Sigmoid colon (tissue), 7 donors: ENCODE measurements around the gene GLRX. TPM values are rescaled to one million over a fixed set of nuclear protein-coding genes. Genes with fewer than 3 reads are reported as not detected.

Experiments used
- DNase-seq: peaks from one replicate; pipeline ENCODE4 v3.0.0-alpha.2; 2019
- H3K27ac ChIP-seq, 4 donors: fragments of 200-600 bp; sonication (generic); one replicate each; pipeline ENCODE4 v1.5.1; 2016 to 2019; ENCODE audit warnings: mild to moderate bottlenecking in 1 of 4
- H3K27me3 ChIP-seq, 3 donors: fragments of 200-600 bp; sonication (generic); one replicate each; pipeline ENCODE4 v1.5.1; 2019; ENCODE audit warnings: mild to moderate bottlenecking in 1 of 3
- H3K36me3 ChIP-seq, 4 donors: fragments of 200-600 bp; sonication (generic); one replicate each; pipeline ENCODE4 v1.5.1; 2016 to 2019
- H3K4me1 ChIP-seq, 4 donors: fragments of 200-600 bp; sonication (generic); one replicate each; pipeline ENCODE4 v1.5.1; 2017 to 2019
- H3K4me3 ChIP-seq, 4 donors: fragments of 200-600 bp; sonication (generic); one replicate each; pipeline ENCODE4 v1.5.1; 2017 to 2019; ENCODE audit warnings: mild to moderate bottlenecking in 2 of 4, moderate library complexity in 1 of 4
- H3K9me3 ChIP-seq, 4 donors: fragments of 200-600 bp in 3 of 4; sonication (generic) in 3 of 4; one replicate each; pipeline versions ENCODE4 v1.5.1 to v1.6.1; 2013 to 2019
- EP300 ChIP-seq, 4 donors: sonication (generic); formaldehyde crosslinking; IDR thresholded peaks; one replicate each; pipeline ENCODE4 v1.6.1; 2017; ENCODE audit warnings: antibody characterized with exemption in 4 of 4
- POLR2A ChIP-seq, 2 donors: fragments of 450-650 bp; IDR thresholded peaks; one replicate each; pipeline ENCODE4 v1.6.1; 2016; ENCODE audit warnings: antibody characterized with exemption in 2 of 2, mild to moderate bottlenecking in 2 of 2, moderate library complexity in 2 of 2
- POLR2AphosphoS5 ChIP-seq, 4 donors: sonication (generic); formaldehyde crosslinking; IDR thresholded peaks; one replicate each; pipeline ENCODE4 v1.6.1; 2017; ENCODE audit warnings: antibody characterized with exemption in 4 of 4
- WGBS, 2 donors: extraction: QIAGEN DNeasy Blood & Tissue Kit; methylation state at CpG; one replicate each; pipeline ENCODE4 v1.1.7; 2013; 5-methylcytosine and 5-hydroxymethylcytosine counted together
- intact Hi-C: fragments of 100-400 bp; cut with DNase I; formaldehyde crosslinking; loops from one replicate; pipeline ENCODE4 v1.15.1; 2023
- polyA plus RNA-seq, 3 donors: library from polyadenylated mRNA; stranded (reverse); fragments of 200-250 nt; gene quantifications; one replicate each; pipeline ENCODE4 v1.2.3, GENCODE V29; 2013
- total RNA-seq, 4 donors: library from RNA; depleted of rRNA; stranded (reverse); fragments of >200 nt; gene quantifications; one replicate each; pipeline ENCODE4 v1.1.0, GENCODE V29; 2016
- TF ChIP-seq, protein P1 (sequence below), 4 experiments: fragments of 450-650 bp in 3 of 4; fragments of 200-600 bp in 1 of 4; IDR thresholded peaks; one replicate each; pipeline ENCODE4 v1.5.1; 2016 to 2019; ENCODE audit warnings: antibody characterized with exemption in 4 of 4, mild to moderate bottlenecking in 3 of 4, moderate library complexity in 2 of 4
- donor health status: healthy with polysubstance abuse.
- donor health status: Bipolar disorder and iron deficiency.
- donor health status: healthy.

The GLRX gene
- total and polyA plus RNA-seq, 7 donors: 30.2 to 409 (median 43.2) TPM

DNA sequence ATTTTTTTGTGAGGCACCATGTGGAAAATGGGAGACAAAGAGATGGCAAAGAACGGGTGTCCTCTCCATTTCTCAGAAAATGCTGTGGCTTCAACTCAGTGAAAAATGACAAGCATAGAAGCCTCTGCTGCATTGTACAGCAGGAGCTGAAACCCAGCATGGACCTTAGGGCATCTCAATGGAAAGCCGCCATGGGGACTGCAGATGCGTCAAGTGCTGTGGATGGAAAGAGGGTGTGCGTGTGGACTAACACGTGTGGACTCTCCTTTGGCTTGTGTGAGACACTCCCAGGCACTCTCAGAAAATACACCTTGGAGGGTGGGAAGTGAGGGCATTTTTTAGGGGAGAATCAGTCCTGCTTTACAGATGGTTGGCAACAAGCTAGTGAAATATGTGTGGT, 2.2 kb upstream of the GLRX start:
- intact Hi-C loops: loop anchor here (5.0 kb wide), 3 partner anchors 92 to 177 kb away; partner anchors contain the start of genes RFESD and RHOBTB3
- Histone ChIP-seq H3K27ac (peak overlapping the region; percentile 83 to 89 (median 85)), H3K27me3 (no peaks in the 10 kb centered on the region)

DNA sequence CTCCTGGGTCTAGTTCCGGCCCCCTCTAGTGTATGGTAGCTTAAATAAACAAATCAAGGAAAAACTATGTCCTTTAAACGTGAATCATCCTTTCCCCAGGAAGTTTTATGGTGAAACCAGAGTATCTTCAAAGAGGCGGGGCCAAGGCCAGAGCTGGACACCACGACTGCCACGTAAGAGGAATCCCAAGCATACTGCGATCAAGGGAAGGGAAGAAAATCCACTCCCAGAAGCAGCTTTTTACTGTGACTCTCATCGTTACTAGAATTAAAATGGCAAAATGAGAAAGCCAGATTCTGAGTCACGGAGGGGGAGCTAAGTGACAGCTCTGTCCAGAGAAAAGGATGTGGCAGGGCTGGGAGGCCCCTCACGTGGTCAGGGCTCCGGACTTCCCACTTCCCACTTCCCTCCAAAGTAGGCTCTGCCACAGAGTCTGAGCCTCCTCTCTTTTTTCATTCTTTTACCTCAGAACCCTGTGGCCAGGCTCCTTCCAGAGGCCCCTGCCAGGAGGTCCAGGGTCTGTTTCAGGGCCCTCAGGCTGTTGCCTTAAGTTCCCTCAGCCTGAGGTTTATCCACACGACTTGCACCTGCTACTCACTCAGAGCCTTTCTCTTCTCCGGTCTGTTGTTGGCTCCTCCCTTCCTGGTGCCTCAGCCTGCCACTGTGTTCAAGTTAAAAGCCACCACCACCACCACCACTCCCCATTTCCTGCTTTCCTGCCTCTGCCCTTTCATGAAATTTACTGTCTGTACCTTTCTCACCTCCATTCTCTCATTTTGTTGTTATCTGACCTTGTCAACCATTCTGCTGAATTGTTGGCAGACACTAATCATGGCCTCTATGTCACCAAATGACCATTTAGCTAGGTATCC, 1.4 kb upstream of the GLRX start:
- H3K4me1 ChIP-seq: peaks cover 0 to 42% (median 32%) of the 10 kb centered on the region in 4 donors
- peak; percentile 92 for DNase-seq
- H3K4me3 ChIP-seq: peak overlapping the region in 2 of 4 donors; percentile 63 to 69
- WGBS, 2 donors: 13 to 24% methylated on average over 12 of the region's 12 CpGs
- no peaks in the 10 kb centered on the region for H3K36me3 ChIP-seq
- H3K27ac ChIP-seq: peak overlapping the region; percentile 83 to 89 (median 85)
- no peaks in the 10 kb centered on the region for H3K27me3 ChIP-seq
- no peaks in the 10 kb centered on the region for H3K9me3 ChIP-seq
- no peak for TF ChIP-seq EP300 (IDR thresholded peaks at IDR 0.05)
- TF ChIP-seq, protein P1, sequence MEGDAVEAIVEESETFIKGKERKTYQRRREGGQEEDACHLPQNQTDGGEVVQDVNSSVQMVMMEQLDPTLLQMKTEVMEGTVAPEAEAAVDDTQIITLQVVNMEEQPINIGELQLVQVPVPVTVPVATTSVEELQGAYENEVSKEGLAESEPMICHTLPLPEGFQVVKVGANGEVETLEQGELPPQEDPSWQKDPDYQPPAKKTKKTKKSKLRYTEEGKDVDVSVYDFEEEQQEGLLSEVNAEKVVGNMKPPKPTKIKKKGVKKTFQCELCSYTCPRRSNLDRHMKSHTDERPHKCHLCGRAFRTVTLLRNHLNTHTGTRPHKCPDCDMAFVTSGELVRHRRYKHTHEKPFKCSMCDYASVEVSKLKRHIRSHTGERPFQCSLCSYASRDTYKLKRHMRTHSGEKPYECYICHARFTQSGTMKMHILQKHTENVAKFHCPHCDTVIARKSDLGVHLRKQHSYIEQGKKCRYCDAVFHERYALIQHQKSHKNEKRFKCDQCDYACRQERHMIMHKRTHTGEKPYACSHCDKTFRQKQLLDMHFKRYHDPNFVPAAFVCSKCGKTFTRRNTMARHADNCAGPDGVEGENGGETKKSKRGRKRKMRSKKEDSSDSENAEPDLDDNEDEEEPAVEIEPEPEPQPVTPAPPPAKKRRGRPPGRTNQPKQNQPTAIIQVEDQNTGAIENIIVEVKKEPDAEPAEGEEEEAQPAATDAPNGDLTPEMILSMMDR (IDR thresholded peaks at IDR 0.05): no peak
- peak; percentile 26 to 56 (median 34) for TF ChIP-seq POLR2AphosphoS5 (IDR thresholded peaks at IDR 0.05)
- no peak for TF ChIP-seq POLR2A (IDR thresholded peaks at IDR 0.05)
- intact Hi-C loops: loop anchor here (5.0 kb wide), 3 partner anchors 92 to 177 kb away; partner anchors contain the start of genes RFESD and RHOBTB3

More for the DNA sequence above, 2.2 kb upstream of the GLRX start:
- Histone ChIP-seq H3K4me3 (no peak overlapping the region), H3K9me3 (no peaks in the 10 kb centered on the region), H3K36me3 (no peaks in the 10 kb centered on the region), H3K4me1 (peaks cover 0 to 37% (median 30%) of the 10 kb centered on the region in 4 donors)
- 90 to 91% methylated on average over 5 of the region's 5 CpGs for WGBS, 2 donors
- TF ChIP-seq EP300 (IDR thresholded peaks at IDR 0.05) (no peak), POLR2A (IDR thresholded peaks at IDR 0.05) (no peak), POLR2AphosphoS5 (IDR thresholded peaks at IDR 0.05) (no peak)
- TF ChIP-seq, protein P1 (IDR thresholded peaks at IDR 0.05): no peak
- DNase-seq: no peak

- Histone ChIP-seq H3K27me3 (no peaks in the 10 kb centered on the region), H3K4me1 (peaks cover 0 to 49% (median 38%) of the 10 kb centered on the region in 4 donors), H3K9me3 (no peaks in the 10 kb centered on the region), H3K4me3 (peak overlapping the region; percentile 58 to 69 (median 64)), H3K36me3 (no peaks in the 10 kb centered on the region), H3K27ac (peak overlapping the region; percentile 83 to 89 (median 85))
- 35 to 64% methylated on average over 7 of the region's 7 CpGs for WGBS, 2 donors
- intact Hi-C loops: loop anchor here (5.0 kb wide), 3 partner anchors 91 to 176 kb away; partner anchors contain the start of genes RFESD and RHOBTB3
- DNase-seq: no peak
- TF ChIP-seq, protein P1 (IDR thresholded peaks at IDR 0.05): no peak
- TF ChIP-seq POLR2AphosphoS5 (IDR thresholded peaks at IDR 0.05): no peak
- no peak for TF ChIP-seq POLR2A (IDR thresholded peaks at IDR 0.05)
- no peak for TF ChIP-seq EP300 (IDR thresholded peaks at IDR 0.05)
These were observed 752 bp upstream of the GLRX start for GRCh38 chr5:95823218-95823737.

GRCh38 chr5:95822043-95822541, 434 bp downstream of the GLRX start:
- H3K9me3 ChIP-seq: no peaks in the 10 kb centered on the region
- intact Hi-C loops: loop anchor here (5.0 kb wide), 3 partner anchors 90 to 175 kb away; partner anchors contain the start of genes RFESD and RHOBTB3
- H3K27ac ChIP-seq: peak overlapping the region; percentile 83 to 89 (median 85)

More at GRCh38 chr5:95822043-95822541, 434 bp downstream of the GLRX start:
- H3K36me3 ChIP-seq: peaks cover 0 to 3% (median 0%) of the 10 kb centered on the region in 4 donors
- TF ChIP-seq EP300 (IDR thresholded peaks at IDR 0.05): no peak
- TF ChIP-seq, protein P1 (IDR thresholded peaks at IDR 0.05): no peak
- peak in 3 of 4 donors; percentile 2 to 44 (median 5) for TF ChIP-seq POLR2AphosphoS5 (IDR thresholded peaks at IDR 0.05)
- no peak for TF ChIP-seq POLR2A (IDR thresholded peaks at IDR 0.05)
- peak overlapping the region; percentile 58 to 69 (median 64) for H3K4me3 ChIP-seq
- DNase-seq: peak; percentile 85
- H3K4me1 ChIP-seq: peaks cover 0 to 59% (median 47%) of the 10 kb centered on the region in 4 donors
- 0 to 1% methylated on average over 19 of the region's 19 CpGs for WGBS, 2 donors
- H3K27me3 ChIP-seq: no peaks in the 10 kb centered on the region
